HuH-7.5 (cell line): Measurements from ENCODE around the gene SSBP3.

Experiments
- DNase-seq: peaks from one replicate; pipeline ENCODE4 v3.0.0; 2011; ENCODE audit warnings: low spot score

Gene SSBP3

GRCh38 chr1:54329312-54330003 lies 76.7 kb downstream of the SSBP3 start:
- DNase-seq: no peak

GRCh38 chr1:54328066-54328636 lies 78.0 kb downstream of the SSBP3 start:
- no peak for DNase-seq

GRCh38 chr1:54327386-54328065 lies 78.7 kb downstream of the SSBP3 start:
- no peak for DNase-seq

- DNase-seq: no peak
These were observed 79.4 kb downstream of the SSBP3 start for GRCh38 chr1:54326543-54327385.

- no peak for DNase-seq
These were observed 80.3 kb downstream of the SSBP3 start for GRCh38 chr1:54325703-54326461.

- no peak for DNase-seq
These were observed 80.9 kb downstream of the SSBP3 start for GRCh38 chr1:54325284-54325683.

GRCh38 chr1:54324251-54325140 lies 81.7 kb downstream of the SSBP3 start:
- DNase-seq: no peak

GRCh38 chr1:54323921-54324250 lies 82.3 kb downstream of the SSBP3 start:
- no peak for DNase-seq

GRCh38 chr1:54323324-54323739 lies 82.9 kb downstream of the SSBP3 start:
- peak; percentile 70 for DNase-seq

GRCh38 chr1:54318246-54318814 lies 87.9 kb downstream of the SSBP3 start:
- no peak for DNase-seq

GRCh38 chr1:54317084-54317483 lies 89.1 kb downstream of the SSBP3 start:
- no peak for DNase-seq

GRCh38 chr1:54315099-54315498 lies 91.1 kb downstream of the SSBP3 start:
- no peak for DNase-seq

GRCh38 chr1:54314696-54315095 lies 91.5 kb downstream of the SSBP3 start:
- no peak for DNase-seq

- no peak for DNase-seq
These were observed 93.3 kb downstream of the SSBP3 start for GRCh38 chr1:54312796-54313316.

GRCh38 chr1:54311506-54311905 lies 94.7 kb downstream of the SSBP3 start:
- no peak for DNase-seq

GRCh38 chr1:54310439-54311328 lies 95.5 kb downstream of the SSBP3 start:
- peak; percentile 51 for DNase-seq

GRCh38 chr1:54309631-54310366 lies 96.4 kb downstream of the SSBP3 start:
- DNase-seq: no peak

GRCh38 chr1:54307305-54307704 lies 98.9 kb downstream of the SSBP3 start:
- no peak for DNase-seq
